ENCODE data around the gene ANKRD40. TPM values are rescaled to one million over a fixed set of nuclear protein-coding genes. Genes with fewer than 3 reads are reported as not detected.
A peak's percentile ranks its signal among the peaks of the same experiment; 100 is the strongest.

Gene ANKRD40
- total and polyA plus RNA-seq, 12 donors = 14.9 to 46.4 (median 36.1) TPM

DNA sequence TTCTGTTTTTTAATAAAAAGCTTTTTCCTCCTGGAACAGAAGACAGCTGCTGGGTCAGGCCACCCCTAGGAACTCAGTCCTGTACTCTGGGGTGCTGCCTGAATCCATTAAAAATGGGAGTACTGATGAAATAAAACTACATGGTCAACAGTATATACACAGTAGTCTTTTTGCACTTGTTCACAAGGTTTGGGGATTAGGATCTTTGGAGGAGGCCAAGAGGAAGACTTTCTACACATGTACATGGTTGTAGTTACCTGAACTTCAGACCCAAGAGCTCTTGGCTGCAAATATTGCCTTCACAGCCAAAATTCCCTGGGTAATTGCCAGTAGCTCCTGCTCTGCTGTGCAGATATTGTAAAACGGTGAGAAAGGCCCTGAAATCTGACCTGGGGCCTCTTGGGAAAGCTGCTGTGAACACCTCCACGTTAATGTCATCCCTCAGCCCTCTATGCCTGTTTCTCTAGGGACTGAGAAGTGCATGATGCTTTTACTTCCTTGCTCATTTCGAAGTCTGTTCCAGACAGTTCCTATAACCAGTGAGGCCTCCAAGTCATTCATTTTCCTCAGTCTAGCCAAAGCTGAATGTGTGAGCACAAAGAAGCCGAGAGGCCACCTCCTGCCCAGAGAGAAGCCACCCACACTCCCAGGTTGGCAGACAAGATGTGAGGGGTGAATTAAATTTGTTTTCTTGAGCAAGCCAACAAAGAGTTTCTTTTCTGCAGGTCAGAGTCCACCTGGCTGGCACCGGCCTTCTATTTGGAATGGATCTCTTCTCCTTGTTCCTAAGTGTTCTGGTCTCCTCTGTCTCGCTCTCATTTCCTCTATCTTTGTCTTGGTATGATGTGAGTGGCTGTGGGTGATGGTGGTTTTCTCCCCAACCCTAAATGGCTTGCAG is 15.9 kb downstream of the ANKRD40 start:
- 71 to 77% (median 75%) methylated on average over 6 of the region's 6 CpGs for WGBS, 4 donors
- intact Hi-C loops (cut with DNase I) = loop anchor here in 1 of 2 donors (10.0 kb wide), 1 partner anchor 207 kb away; no protein-coding TSS in a partner anchor
- no peak for DNase-seq
- TF ChIP-seq, protein P1, sequence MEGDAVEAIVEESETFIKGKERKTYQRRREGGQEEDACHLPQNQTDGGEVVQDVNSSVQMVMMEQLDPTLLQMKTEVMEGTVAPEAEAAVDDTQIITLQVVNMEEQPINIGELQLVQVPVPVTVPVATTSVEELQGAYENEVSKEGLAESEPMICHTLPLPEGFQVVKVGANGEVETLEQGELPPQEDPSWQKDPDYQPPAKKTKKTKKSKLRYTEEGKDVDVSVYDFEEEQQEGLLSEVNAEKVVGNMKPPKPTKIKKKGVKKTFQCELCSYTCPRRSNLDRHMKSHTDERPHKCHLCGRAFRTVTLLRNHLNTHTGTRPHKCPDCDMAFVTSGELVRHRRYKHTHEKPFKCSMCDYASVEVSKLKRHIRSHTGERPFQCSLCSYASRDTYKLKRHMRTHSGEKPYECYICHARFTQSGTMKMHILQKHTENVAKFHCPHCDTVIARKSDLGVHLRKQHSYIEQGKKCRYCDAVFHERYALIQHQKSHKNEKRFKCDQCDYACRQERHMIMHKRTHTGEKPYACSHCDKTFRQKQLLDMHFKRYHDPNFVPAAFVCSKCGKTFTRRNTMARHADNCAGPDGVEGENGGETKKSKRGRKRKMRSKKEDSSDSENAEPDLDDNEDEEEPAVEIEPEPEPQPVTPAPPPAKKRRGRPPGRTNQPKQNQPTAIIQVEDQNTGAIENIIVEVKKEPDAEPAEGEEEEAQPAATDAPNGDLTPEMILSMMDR (IDR thresholded peaks at IDR 0.05) = no peak
- TF ChIP-seq POLR2A (IDR thresholded peaks at IDR 0.05) = no peak
- peak overlapping the region in 3 of 5 donors; percentile 24 to 83 (median 27) for H3K27ac ChIP-seq
- H3K36me3 ChIP-seq (replicated peaks in 1 of 2) = peaks cover 0 to 48% of the 10 kb centered on the region in 2 donors
- H3K9me3 ChIP-seq (replicated peaks in 1 of 3) = no peaks in the 10 kb centered on the region
- peaks cover 30 to 75% of the 10 kb centered on the region in 2 donors for H3K4me1 ChIP-seq (replicated peaks in 1 of 2)
- H3K27me3 ChIP-seq = no peaks in the 10 kb centered on the region
- no peak overlapping the region for H3K4me3 ChIP-seq

DNA sequence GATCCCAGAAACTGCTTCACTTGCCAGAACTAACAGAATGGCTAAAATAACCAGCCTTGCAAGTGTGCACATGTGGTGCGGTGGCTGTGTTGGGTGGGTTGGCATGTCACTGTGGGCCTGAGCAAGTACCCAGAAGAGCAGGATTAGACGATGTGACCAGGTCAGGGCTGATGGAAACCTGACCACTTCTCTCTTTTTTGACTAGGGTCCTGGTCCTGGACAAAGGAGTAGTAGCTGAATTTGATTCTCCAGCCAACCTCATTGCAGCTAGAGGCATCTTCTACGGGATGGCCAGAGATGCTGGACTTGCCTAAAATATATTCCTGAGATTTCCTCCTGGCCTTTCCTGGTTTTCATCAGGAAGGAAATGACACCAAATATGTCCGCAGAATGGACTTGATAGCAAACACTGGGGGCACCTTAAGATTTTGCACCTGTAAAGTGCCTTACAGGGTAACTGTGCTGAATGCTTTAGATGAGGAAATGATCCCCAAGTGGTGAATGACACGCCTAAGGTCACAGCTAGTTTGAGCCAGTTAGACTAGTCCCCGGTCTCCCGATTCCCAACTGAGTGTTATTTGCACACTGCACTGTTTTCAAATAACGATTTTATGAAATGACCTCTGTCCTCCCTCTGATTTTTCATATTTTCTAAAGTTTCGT is 16.7 kb downstream of the ANKRD40 start:
- H3K27me3 ChIP-seq = no peaks in the 10 kb centered on the region
- TF ChIP-seq, protein P1 (IDR thresholded peaks at IDR 0.05) = no peak
- no peak for TF ChIP-seq POLR2A (IDR thresholded peaks at IDR 0.05)
- H3K9me3 ChIP-seq (replicated peaks in 1 of 3) = no peaks in the 10 kb centered on the region
- peaks cover 36 to 76% of the 10 kb centered on the region in 2 donors for H3K4me1 ChIP-seq (replicated peaks in 1 of 2)
- WGBS, 4 donors = 66 to 72% (median 69%) methylated on average over 8 to 9 of the region's 9 CpGs
- H3K27ac ChIP-seq = peak overlapping the region in 4 of 5 donors; percentile 69 to 91 (median 85)
- intact Hi-C loops (cut with DNase I) = loop anchor here in 1 of 2 donors (10.0 kb wide), 1 partner anchor 206 kb away; no protein-coding TSS in a partner anchor
- no peak overlapping the region for H3K4me3 ChIP-seq
- DNase-seq = no peak
- H3K36me3 ChIP-seq (replicated peaks in 1 of 2) = peaks cover 0 to 40% of the 10 kb centered on the region in 2 donors

- TF ChIP-seq POLR2A (IDR thresholded peaks at IDR 0.05) = peak in 1 of 2 donors; percentile 32
- TF ChIP-seq, protein P1 (IDR thresholded peaks at IDR 0.05) = no peak
- H3K36me3 ChIP-seq (replicated peaks in 1 of 2) = peaks cover 0 to 32% of the 10 kb centered on the region in 2 donors
- H3K4me1 ChIP-seq (replicated peaks in 1 of 2) = peaks cover 39 to 72% of the 10 kb centered on the region in 2 donors
- peak overlapping the region; percentile 69 to 91 (median 87) for H3K27ac ChIP-seq
- intact Hi-C loops (cut with DNase I) = loop anchor here in 1 of 2 donors (10.0 kb wide), 1 partner anchor 205 kb away; no protein-coding TSS in a partner anchor
- no peaks in the 10 kb centered on the region for H3K9me3 ChIP-seq (replicated peaks in 1 of 3)
- 44 to 54% (median 52%) methylated on average over 4 to 19 of the region's 19 CpGs for WGBS, 4 donors
- no peak overlapping the region for H3K4me3 ChIP-seq
- DNase-seq = peak in 6 of 7 donors; percentile 54 to 73 (median 66)
- no peaks in the 10 kb centered on the region for H3K27me3 ChIP-seq
These were observed 17.5 kb downstream of the ANKRD40 start for GRCh38 chr17:50689956-50690886.
